HEK293 (cell line): ENCODE results near the gene DDX31.

Source experiments
- CTCF ChIA-PET: fragments of 350-600 bp; formaldehyde crosslinking; extraction: SDS; loops from one replicate; lab custom pipeline; 2021; ENCODE audit warnings: antibody characterized with exemption; lab: Yijun Ruan, JAX
- POLR2A ChIA-PET: fragments of 300-600 bp; formaldehyde crosslinking; extraction: SDS; loops from one replicate; lab custom pipeline; 2020; ENCODE audit warnings: antibody characterized with exemption, inconsistent platforms; lab: Yijun Ruan, JAX
- H3K27ac ChIP-seq: fragments of 200-500 bp; sonication (Bioruptor generic); 2 replicates; pipeline ENCODE4 v1.5.1; 2014; ENCODE audit warnings: low read depth, low read length, control low read depth, inconsistent platforms; ENCODE audit errors: extremely low read depth
- H3K36me3 ChIP-seq, 2 experiments: fragments of 200-500 bp in 1 of 2; sonication (Bioruptor generic) in 1 of 2; 1 replicate in 1 of 2; 2 replicates in 1 of 2; pipeline ENCODE4 v1.5.1; 2014 to 2017; ENCODE audit warnings: inconsistent platforms in 2 of 2, low read length in 2 of 2; ENCODE audit not compliant: control insufficient read depth in 2 of 2, insufficient read depth in 1 of 2
- H3K4me1 ChIP-seq: fragments of 200-500 bp; sonication (Bioruptor generic); 2 replicates; pipeline ENCODE4 v1.5.1; 2014; ENCODE audit warnings: mild to moderate bottlenecking, low read length, inconsistent platforms; ENCODE audit not compliant: control insufficient read depth, insufficient read depth
- H3K4me3 ChIP-seq: 2 replicates; pipeline ENCODE4 v1.5.1; 2011; ENCODE audit warnings: low read depth, mild to moderate bottlenecking, control low read depth, low read length, moderate library complexity
- H3K9me3 ChIP-seq: fragments of 200-500 bp; sonication (Bioruptor generic); 2 replicates; pipeline ENCODE4 v1.5.1; 2014; ENCODE audit warnings: low read depth, low read length, inconsistent platforms; ENCODE audit not compliant: control insufficient read depth, insufficient read depth
- BCL11A ChIP-seq: fragments of 450-650 bp; formaldehyde crosslinking; IDR thresholded peaks from 2 replicates; pipeline ENCODE4 v1.5.1; 2016; ENCODE audit warnings: low read depth, missing biosample characterization, missing genetic modification characterization
- HOXA7 ChIP-seq: sonication (generic); formaldehyde crosslinking; IDR thresholded peaks from 2 replicates; pipeline ENCODE4 v1.8.1; 2022; ENCODE audit warnings: missing genetic modification reagents, borderline replicate concordance
- OVOL3 ChIP-seq: fragments of 450-650 bp; formaldehyde crosslinking; IDR thresholded peaks from 2 replicates; pipeline ENCODE4 v1.5.1; 2016; ENCODE audit warnings: missing biosample characterization, missing genetic modification characterization
- SCRT1 ChIP-seq: fragments of 450-650 bp; formaldehyde crosslinking; IDR thresholded peaks from 2 replicates; pipeline ENCODE4 v1.5.1; 2016; ENCODE audit warnings: missing biosample characterization, missing genetic modification characterization, borderline replicate concordance
- SCRT2 ChIP-seq: fragments of 450-650 bp; formaldehyde crosslinking; IDR thresholded peaks from 2 replicates; pipeline ENCODE4 v1.5.1; 2016; ENCODE audit warnings: missing biosample characterization, missing genetic modification characterization
- ZEB2 ChIP-seq: fragments of 450-650 bp; formaldehyde crosslinking; IDR thresholded peaks from 2 replicates; pipeline ENCODE4 v1.5.1; 2016; ENCODE audit warnings: missing biosample characterization, missing genetic modification characterization
- ZNF184 ChIP-seq: fragments of 450-650 bp; IDR thresholded peaks from 2 replicates; pipeline ENCODE4 v1.5.1; 2018; ENCODE audit warnings: missing biosample characterization, mild to moderate bottlenecking, missing genetic modification characterization
- ZNF2 ChIP-seq: fragments of 450-650 bp; formaldehyde crosslinking; IDR thresholded peaks from 2 replicates; pipeline ENCODE4 v1.5.1; 2016; ENCODE audit warnings: missing biosample characterization, missing genetic modification characterization
- ZNF37A ChIP-seq: fragments of 450-650 bp; IDR thresholded peaks from 2 replicates; pipeline ENCODE4 v1.5.1; 2018; ENCODE audit warnings: missing biosample characterization, missing genetic modification characterization
- ZNF426 ChIP-seq: fragments of 450-650 bp; formaldehyde crosslinking; IDR thresholded peaks from 2 replicates; pipeline ENCODE4 v1.5.1; 2017; ENCODE audit warnings: missing biosample characterization, missing genetic modification characterization, mild to moderate bottlenecking, inconsistent platforms, moderate library complexity
- ZNF501 ChIP-seq: fragments of 450-650 bp; formaldehyde crosslinking; IDR thresholded peaks from 2 replicates; pipeline ENCODE4 v1.5.1; 2016; ENCODE audit warnings: missing biosample characterization, missing genetic modification characterization
- ZNF529 ChIP-seq: fragments of 450-650 bp; formaldehyde crosslinking; IDR thresholded peaks from 2 replicates; pipeline ENCODE4 v1.5.1; 2017; ENCODE audit warnings: missing genetic modification characterization, missing biosample characterization; ENCODE audit not compliant: insufficient replicate concordance
- ZNF670 ChIP-seq: fragments of 450-650 bp; formaldehyde crosslinking; IDR thresholded peaks from 2 replicates; pipeline ENCODE4 v1.5.1; 2016; ENCODE audit warnings: missing biosample characterization, missing genetic modification characterization, low read depth
- ZNF747 ChIP-seq: fragments of 450-650 bp; formaldehyde crosslinking; IDR thresholded peaks from 2 replicates; pipeline ENCODE4 v1.5.1; 2016; ENCODE audit warnings: missing biosample characterization, missing genetic modification characterization
- ZNF830 ChIP-seq: fragments of 450-650 bp; IDR thresholded peaks from 2 replicates; pipeline ENCODE4 v1.5.0; 2018; ENCODE audit warnings: missing biosample characterization, missing genetic modification characterization, low read depth, mild to moderate bottlenecking, moderate library complexity
- TF ChIP-seq, protein P1 (sequence below): fragments of 450-650 bp; formaldehyde crosslinking; IDR thresholded peaks from 2 replicates; pipeline ENCODE4 v1.5.1; 2016; ENCODE audit warnings: missing biosample characterization, missing genetic modification characterization
- TF ChIP-seq, protein P2 (sequence below): sonication (generic); formaldehyde crosslinking; IDR thresholded peaks from 2 replicates; pipeline ENCODE4 v1.8.1; 2022; ENCODE audit warnings: mild to moderate bottlenecking, moderate library complexity, missing genetic modification reagents
- TF ChIP-seq, protein P3 (sequence below): fragments of 450-650 bp; formaldehyde crosslinking; IDR thresholded peaks from 2 replicates; pipeline ENCODE4 v1.5.1; 2016; ENCODE audit warnings: missing biosample characterization, missing genetic modification characterization
- TF ChIP-seq, protein P4 (sequence below): fragments of 450-650 bp; formaldehyde crosslinking; IDR thresholded peaks from 2 replicates; pipeline ENCODE4 v1.5.1; 2016; ENCODE audit warnings: missing biosample characterization, missing genetic modification characterization

Gene DDX31

DNA sequence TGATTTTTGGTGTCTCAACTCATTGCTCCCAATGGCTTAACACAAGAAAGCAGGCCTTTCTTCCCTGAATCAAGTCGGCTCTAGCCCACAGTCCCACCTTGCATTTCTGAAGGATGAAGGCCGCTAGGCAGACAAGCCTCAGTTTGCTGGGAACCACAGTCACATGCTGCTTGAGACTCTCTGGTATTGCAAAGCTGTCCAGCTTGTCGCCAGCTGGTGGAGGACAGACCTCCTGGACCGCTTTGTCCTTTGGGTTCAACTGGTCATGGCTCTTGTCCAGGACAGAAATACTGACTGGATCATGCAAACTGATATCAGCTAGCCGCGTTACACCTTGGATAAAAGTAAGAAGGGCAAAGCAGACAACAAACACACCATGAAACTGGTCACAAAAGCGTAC, 23.1 kb downstream of the DDX31 start:
- Histone ChIP-seq H3K27ac (no peak overlapping the region), H3K4me1 (no peaks in the 10 kb centered on the region), H3K9me3 (no peaks in the 10 kb centered on the region), H3K36me3 (peaks cover 9 to 95% of the 10 kb centered on the region in 2 experiments; a peak in 2 of 3 replicates), H3K4me3 (no peak overlapping the region)
- ChIA-PET POLR2A (no interaction called here), CTCF (interaction anchor here (0.5 to 0.9 kb wide), 4 partner anchors 256 to 832 kb away, joined by 3 read pairs; no protein-coding TSS in a partner anchor)
- TF ChIP-seq ZNF426 (tag by site-specific recombination) (no peak), ZEB2 (tag by site-specific recombination) (no peak), ZNF501 (no peak)

DNA sequence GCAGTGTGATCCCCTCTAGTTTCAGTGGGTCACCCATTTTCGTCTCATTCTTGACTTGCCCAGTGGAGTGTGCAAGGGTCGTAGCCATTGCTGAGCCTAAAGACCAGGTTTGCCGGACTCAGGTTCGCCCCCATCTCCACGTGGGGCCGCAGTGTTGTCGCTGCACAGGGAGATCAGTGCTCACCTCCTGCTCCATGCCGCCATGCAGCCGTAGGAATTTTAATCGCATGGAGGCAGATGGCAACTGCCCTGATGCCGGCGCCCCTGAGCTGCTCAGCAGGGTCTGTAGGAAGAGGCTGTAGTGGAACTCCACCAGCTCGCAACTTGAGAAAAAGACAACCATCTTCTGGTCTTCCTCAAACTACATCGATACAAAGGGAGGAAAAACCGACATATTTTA, 24.1 kb downstream of the DDX31 start:
- Histone ChIP-seq H3K4me3 (no peak overlapping the region), H3K4me1 (no peaks in the 10 kb centered on the region), H3K27ac (no peak overlapping the region), H3K36me3 (peaks cover 9 to 95% of the 10 kb centered on the region in 2 experiments)
- CTCF ChIA-PET, result interaction anchor here (1.2 kb wide), 1 partner anchor 8 kb away, joined by 3 read pairs; no protein-coding TSS in a partner anchor
- TF ChIP-seq, protein P1, sequence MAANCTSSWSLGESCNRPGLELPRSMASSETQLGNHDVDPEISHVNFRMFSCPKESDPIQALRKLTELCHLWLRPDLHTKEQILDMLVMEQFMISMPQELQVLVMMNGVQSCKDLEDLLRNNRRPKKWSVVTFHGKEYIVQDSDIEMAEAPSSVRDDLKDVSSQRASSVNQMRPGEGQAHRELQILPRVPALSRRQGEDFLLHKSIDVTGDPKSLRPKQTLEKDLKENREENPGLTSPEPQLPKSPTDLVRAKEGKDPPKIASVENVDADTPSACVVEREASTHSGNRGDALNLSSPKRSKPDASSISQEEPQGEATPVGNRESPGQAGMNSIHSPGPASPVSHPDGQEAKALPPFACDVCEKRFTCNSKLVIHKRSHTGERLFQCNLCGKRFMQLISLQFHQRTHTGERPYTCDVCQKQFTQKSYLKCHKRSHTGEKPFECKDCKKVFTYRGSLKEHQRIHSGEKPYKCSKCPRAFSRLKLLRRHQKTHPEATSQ, result no peak
- TF ChIP-seq BCL11A (tag by site-specific recombination) (no peak), OVOL3 (tag by site-specific recombination) (no peak), ZNF37A (no peak), ZNF670 (tag by site-specific recombination) (no peak), ZNF529 (tag by site-specific recombination) (no peak), ZNF2 (tag by site-specific recombination) (no peak), ZNF184 (tag by site-specific recombination) (no peak), SCRT2 (no peak), SCRT1 (no peak), HOXA7 (CRISPR knock-in tag) (no peak), ZNF830 (tag by site-specific recombination) (no peak), ZNF747 (tag by site-specific recombination) (no peak)
- TF ChIP-seq, protein P2, sequence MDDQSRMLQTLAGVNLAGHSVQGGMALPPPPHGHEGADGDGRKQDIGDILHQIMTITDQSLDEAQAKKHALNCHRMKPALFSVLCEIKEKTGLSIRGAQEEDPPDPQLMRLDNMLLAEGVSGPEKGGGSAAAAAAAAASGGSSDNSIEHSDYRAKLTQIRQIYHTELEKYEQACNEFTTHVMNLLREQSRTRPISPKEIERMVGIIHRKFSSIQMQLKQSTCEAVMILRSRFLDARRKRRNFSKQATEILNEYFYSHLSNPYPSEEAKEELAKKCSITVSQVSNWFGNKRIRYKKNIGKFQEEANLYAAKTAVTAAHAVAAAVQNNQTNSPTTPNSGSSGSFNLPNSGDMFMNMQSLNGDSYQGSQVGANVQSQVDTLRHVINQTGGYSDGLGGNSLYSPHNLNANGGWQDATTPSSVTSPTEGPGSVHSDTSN (CRISPR knock-in tag), result no peak
- TF ChIP-seq, protein P3, sequence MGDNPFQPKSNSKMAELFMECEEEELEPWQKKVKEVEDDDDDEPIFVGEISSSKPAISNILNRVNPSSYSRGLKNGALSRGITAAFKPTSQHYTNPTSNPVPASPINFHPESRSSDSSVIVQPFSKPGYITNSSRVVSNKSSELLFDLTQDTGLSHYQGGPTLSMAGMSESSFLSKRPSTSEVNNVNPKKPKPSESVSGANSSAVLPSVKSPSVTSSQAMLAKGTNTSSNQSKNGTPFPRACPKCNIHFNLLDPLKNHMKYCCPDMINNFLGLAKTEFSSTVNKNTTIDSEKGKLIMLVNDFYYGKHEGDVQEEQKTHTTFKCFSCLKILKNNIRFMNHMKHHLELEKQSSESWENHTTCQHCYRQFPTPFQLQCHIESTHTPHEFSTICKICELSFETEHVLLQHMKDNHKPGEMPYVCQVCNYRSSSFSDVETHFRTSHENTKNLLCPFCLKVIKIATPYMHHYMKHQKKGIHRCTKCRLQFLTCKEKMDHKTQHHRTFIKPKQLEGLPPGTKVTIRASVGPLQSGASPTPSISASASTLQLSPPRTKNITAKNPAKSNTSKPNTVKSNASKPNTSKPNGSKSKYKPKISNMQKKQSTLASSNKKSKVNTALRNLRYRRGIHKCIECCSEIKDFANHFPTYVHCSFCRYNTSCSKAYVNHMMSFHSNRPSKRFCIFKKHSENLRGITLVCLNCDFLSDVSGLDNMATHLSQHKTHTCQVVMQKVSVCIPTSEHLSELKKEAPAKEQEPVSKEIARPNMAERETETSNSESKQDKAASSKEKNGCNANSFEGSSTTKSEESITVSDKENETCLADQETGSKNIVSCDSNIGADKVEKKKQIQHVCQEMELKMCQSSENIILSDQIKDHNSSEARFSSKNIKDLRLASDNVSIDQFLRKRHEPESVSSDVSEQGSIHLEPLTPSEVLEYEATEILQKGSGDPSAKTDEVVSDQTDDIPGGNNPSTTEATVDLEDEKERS, result no peak
- TF ChIP-seq, protein P4, sequence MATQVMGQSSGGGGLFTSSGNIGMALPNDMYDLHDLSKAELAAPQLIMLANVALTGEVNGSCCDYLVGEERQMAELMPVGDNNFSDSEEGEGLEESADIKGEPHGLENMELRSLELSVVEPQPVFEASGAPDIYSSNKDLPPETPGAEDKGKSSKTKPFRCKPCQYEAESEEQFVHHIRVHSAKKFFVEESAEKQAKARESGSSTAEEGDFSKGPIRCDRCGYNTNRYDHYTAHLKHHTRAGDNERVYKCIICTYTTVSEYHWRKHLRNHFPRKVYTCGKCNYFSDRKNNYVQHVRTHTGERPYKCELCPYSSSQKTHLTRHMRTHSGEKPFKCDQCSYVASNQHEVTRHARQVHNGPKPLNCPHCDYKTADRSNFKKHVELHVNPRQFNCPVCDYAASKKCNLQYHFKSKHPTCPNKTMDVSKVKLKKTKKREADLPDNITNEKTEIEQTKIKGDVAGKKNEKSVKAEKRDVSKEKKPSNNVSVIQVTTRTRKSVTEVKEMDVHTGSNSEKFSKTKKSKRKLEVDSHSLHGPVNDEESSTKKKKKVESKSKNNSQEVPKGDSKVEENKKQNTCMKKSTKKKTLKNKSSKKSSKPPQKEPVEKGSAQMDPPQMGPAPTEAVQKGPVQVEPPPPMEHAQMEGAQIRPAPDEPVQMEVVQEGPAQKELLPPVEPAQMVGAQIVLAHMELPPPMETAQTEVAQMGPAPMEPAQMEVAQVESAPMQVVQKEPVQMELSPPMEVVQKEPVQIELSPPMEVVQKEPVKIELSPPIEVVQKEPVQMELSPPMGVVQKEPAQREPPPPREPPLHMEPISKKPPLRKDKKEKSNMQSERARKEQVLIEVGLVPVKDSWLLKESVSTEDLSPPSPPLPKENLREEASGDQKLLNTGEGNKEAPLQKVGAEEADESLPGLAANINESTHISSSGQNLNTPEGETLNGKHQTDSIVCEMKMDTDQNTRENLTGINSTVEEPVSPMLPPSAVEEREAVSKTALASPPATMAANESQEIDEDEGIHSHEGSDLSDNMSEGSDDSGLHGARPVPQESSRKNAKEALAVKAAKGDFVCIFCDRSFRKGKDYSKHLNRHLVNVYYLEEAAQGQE, result no peak
- TF ChIP-seq, all 188 proteins: peak for 0
- H3K9me3 ChIP-seq, result no peaks in the 10 kb centered on the region
- POLR2A ChIA-PET, result interaction anchor here (1.7 kb wide), 1 partner anchor 24 kb away, joined by 8 read pairs; the partner anchor contains the start of genes DDX31 and GTF3C4
